NCI-H1436 treated with DMSO at 0.1 percent for 48 hours (cell line): ENCODE results near the gene MOCS1.
"Not testable (repeated sequence)": the region's sequence is repeated elsewhere in the genome, so short reads cannot be mapped to it uniquely, and the experiment has no call there.

Experiments
- DNase-seq: peaks from one replicate; lab custom pipeline; 2025; lab: John Stamatoyannopoulos, UW

Gene MOCS1

DNA sequence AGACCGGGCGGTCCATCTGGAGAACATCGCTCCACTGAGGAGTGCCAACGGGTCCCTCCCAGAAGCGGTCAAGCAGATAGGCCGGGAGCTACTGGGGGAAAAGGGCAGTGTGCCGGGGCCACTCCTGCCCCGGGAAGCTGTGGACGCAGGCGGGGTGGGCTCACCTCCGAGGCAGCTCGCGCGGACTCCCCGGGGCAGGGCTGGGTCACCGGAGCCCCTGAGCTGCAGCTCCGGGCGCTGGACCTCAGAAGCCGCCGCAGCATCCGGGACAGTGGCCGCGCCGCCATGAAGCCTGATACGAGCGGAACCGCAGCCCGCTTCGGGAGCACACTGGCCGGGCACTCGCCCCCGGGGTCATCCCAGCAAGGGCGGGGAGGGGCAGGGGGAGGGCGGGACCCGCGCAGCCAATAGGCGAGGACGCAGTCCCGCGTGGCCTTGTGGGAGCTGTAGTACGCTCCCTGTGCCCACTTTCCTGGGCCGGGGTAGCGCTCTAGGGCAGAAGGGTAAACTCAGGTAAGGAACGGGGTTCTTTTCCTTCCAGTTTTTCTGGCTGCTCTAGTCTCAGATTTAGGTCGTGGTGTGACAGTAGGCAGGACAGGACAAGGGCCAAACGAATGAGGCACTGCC lies at the start of gene MOCS1:
MOCS1 (minus strand) TSS at position 332 of the 627 bp plus-strand sequence; CDS start at position 287, 45 bp downstream.
- DNase-seq = no peak

DNA sequence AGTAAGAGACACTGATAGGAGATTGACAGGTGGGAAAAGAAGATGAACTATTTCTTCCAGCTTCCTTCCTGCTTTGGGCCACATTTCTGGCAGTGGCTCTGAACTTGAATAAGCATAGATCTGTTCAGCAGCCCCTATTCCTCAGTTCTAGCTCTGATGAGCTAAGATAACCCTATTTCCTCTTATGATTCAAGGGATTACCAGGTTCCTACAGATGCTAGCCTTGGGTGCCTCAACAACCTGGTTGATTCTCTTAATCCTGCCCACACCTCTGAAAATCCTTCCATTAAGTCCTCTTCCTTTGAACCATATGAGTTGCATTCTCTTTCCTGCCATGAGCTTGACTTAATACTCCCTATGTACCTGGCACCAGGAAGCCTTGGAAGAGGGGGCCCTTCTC lies 49.8 kb upstream of the MOCS1 start:
- DNase-seq = no peak

DNA sequence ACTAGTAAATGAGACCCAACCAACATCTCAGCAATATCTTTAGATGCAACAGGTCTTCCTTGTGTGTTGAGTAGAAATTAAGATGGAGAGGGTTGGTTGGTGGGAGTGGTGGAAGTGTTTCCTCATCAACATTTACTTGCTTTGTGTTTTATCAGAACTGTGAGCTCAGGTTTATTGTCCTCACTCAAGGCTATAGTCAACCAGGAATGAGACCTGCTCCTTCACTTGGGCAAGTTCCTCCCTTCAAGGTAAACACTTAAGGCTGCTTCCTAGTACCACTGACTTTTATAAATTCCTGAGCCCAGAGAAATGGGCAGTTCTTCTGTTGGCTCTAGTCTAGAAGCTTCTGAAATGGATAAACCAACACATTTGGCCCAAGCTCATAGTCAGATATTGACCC lies 48.9 kb upstream of the MOCS1 start:
- DNase-seq = no peak

DNA sequence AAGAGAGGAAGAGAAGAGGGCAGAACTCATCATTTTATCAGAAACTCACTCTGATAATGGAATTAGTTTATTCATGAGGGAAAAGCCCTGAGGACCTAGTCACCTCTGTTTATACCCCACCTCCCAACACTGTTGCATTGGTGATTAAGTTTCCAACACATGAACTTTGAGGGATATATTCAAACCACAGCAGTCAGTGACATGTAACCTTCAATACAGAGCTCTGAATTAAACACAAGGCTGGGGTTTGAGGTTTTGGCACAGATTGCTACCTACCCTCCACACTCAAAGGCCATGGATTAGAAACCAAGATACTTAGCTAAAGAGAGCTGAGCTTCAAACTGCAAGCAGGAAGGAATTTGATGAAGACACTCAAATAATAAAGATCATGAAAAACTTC lies 48.5 kb upstream of the MOCS1 start:
- no peak for DNase-seq

DNA sequence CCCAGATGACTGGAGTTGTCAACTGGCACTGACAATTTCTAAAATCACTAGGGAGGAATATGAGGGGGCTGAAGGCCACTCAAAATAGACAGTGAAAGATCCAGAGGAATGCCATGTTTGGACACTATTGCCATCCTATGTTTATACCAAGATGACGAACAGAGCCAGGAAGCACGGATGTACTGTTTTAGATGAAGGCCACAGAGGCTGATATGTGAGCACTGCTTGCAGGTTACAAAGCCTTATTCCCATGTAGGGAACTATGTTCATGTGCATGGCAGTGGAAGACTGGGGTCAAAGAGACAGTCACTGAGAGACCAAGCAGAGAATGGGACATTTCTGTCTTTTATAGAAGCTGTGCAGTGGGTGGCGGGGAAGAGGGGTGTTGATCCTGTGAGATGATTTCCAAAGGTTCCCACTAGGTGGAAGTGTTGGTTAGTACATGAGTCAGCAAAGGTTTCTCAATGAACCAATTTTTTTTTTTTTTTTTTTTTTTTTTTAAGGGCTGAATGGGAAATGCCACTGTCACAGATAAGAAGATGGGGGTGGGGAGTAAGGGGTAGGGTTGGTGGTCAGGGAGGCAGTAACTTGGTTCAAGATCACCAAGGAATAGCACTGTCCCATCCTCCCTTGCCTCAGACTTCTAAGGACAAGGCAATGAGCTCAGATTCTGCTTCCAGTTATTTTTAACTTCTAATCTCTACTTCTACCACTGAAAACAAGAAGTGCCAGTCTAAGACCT lies 46.7 kb upstream of the MOCS1 start:
- DNase-seq = no peak

DNA sequence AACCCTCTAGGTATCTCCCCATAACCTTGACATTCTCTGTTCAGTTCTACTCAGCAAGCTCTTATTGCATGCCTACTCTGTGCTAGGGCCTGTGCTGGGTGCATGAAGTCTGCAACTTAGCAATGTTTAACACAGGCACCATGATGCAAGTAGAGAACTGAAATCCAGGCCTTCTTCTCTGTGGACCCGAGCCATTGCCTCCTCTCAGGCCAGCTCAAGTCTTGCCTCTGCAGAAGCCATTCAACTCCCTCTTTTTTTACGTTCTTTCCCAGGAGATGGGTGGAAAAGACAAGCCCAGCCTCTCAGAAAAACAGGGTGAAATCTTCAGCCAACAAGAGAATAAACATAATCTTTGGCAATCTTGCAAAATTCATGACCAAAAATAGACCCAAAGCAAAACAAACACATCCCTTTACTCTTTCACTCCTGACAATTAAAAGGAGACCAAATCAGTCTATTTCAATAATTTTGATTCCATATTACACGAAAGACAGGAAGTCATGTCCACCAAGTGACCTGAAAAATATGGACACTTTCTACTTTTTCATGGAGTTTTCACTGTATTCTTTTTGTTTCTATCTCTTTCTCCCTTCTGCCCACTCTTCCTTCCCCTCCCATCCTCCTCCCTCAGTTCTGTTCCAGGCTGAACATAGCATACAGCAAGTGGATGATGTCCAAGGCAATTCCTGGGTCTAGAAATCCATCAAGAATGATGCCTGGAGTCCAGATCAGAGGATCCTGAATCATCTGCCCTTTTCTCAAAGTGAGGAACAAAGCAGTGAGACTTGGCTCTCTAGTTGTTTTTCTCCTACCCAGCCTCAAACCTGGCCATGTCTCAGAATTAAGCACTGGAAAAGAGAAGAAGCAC lies 45.4 kb upstream of the MOCS1 start:
- no peak for DNase-seq

DNA sequence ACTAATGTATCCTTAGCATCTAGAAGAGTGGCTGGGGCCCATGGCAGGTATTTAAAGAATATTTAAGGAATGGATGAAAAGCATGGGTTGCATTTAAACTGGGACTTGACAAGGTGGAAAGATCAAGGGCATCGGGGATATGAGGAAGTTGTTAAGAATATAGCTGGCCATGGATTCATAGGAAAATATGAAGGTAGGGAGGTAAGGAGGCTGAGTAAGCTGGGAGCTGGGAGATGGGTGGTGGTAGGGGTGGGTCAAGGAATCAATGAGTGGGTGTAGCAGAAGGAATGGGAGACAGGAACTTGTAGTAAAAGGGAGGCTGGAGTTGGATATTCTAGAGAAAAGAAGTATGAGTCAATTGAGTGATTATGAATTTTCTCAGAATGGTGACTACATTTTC lies 44.0 kb upstream of the MOCS1 start:
- DNase-seq = no peak

DNA sequence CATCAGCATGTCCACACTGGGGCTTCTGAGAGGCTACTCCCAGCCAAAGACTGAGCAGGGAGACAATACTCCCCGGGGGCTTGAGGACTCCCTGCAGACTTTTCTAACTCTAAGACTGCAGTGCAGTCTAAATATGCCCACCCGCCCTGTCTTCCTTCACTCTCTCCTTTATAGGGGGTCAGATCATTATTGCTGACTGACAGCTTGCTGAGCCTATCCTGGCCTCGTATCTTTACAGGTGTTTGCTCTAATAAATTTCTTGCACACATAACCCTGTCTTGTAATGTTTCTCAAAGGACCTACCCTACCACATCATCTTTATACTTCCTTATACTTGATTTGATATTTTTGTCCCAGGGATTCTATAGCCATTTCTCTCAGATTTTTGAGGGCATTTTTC lies 39.4 kb upstream of the MOCS1 start:
- no peak for DNase-seq

DNA sequence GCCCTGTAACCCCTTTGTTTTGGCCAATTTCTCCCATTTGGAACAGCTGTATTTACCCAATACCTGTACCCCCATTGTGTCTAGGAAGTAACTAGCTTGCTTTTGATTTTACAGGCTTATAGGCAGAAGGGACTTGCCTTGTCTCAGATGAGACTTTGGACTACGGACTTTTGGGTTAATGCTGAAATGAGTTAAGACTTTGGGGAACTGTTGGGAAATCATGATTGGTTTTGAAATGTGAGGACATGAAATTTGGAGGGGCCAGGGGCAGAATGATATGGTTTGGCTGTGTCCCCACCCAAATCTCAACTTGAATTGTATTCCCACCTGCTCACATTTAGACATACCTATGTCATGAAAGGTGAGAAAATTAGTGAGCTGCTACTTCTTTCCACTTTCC lies 38.5 kb upstream of the MOCS1 start:
- not testable (repeated sequence) for DNase-seq

DNA sequence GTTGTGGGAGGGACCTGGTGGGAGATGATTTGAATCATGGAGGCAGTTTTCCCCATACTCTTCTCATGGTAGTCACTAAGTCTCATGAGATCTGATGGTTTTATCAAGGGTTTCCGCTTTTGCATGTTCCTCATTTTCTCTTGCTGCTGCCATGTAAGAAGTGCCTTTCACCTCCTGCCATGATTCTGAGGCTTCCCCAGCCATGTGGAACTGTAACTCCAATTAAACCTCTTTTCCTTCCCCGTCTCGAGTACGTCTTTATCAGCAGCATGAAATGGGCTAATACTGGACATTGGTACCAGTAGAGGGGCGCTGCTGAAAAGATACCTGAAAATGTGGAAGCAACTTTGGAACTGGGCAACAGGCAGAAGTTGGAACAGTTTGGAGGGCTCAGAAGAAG lies 36.9 kb upstream of the MOCS1 start:
- DNase-seq = not testable (repeated sequence)

DNA sequence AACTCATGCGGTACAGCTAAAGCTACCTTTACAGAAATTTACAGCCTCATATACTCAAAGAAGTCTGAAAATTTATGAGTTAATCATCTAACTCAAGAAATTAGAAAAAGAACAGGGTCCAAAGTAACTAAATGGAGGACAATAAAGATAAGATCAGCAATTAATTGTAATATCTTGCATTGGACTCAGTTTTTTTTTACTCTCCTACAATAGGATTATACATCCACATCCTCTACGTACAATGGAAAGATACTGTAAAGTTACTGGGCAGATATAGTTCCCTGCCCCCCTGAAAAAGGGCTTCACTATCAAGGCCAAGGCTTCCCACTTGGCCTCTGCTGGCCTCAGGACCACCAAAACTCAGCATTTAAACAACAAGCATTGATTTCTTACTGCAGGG lies 31.5 kb upstream of the MOCS1 start:
- no peak for DNase-seq

DNA sequence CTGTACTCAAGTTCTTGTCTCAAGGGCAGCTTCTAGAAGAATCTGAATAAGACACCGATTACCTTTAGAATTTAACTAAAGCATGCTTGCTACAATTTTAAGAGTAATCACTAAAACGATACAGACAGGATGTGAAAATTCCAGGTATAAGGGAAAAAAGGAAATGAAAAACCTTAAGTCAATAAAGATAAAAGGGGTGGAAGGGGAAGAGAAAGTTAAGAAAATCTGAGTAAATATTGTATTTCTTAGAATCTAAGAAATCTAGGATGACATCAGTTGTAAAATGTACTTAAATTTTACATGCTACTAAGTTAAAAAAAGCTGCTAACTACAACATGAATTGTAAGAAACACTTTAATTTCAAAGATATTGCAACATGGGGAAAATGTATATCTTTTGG lies 30.3 kb upstream of the MOCS1 start:
- DNase-seq = no peak

DNA sequence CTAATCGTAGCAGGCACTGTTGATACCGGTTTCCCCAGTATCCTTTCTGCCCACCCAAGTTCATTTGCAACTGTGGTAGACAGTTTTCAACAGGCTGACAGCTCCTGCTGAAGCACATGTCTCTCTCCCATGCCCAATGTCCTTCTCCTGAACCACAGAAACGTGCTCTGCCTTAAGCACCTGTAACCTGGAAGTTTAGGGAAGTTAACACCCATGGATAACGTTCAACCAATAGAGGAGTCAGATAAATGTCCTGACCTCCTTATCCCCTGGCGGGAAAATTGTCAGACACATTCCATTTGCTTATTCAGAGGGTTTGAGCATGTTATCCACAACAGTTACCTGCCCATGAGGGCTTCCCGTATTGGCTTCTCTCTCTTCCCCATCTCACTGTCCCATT lies 29.8 kb upstream of the MOCS1 start:
- DNase-seq = no peak

DNA sequence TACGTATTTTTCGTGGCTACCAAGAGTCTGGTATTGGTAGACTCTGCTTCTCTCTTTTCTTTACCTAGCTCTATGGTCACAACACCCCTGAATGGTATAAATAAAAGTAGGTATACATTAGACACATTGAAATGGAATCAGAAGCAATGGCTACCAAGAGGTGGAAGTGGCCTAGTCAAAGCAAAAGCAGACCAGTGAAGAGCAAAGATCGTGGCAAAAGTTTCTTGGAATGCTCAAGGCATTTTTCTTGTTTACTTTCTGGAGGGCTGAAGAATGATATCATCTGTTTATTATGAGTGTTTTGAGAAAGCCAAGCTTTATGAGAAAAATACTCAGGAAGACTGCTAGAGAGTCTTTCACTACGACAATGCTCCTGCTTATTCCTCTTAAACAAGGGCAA lies 28.6 kb upstream of the MOCS1 start:
- no peak for DNase-seq

DNA sequence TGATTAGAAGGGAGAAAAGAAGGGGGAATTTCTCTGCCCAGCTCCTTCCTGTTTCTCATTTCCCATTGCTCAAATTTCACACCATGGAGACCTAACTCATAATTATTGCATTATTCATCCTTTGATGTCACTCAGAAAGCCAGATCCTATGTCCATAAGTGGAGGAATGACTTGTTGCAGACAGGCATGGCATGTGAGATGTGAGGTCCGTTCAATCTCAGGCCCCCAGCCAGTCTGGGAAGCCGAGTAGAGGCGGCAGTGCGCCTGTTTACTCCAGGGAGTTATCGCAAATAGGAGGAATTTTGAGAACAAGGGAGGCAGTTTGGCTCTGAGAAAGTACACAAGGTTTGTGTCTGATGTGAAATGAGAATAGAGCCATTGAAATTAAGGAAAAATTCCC lies 26.9 kb upstream of the MOCS1 start:
- no peak for DNase-seq

DNA sequence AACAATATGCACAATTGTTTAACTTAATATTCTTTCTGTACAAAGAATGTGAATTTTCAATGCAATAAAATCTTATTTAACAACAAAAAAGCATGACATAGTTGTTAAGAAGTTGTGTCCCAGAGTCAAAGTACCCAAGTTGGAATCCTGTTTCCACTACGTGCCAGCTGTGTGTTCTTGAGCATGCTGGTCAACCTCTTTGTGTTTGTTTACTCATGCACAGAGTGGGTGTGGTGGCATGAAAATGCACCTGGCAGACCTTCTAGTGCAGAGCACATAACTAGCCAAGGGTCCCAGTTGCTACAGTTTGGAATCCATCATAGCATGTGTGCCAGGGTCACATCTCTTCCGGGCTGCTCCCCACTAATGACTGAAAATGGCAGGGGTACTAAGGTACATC lies 24.7 kb upstream of the MOCS1 start:
- no peak for DNase-seq

DNA sequence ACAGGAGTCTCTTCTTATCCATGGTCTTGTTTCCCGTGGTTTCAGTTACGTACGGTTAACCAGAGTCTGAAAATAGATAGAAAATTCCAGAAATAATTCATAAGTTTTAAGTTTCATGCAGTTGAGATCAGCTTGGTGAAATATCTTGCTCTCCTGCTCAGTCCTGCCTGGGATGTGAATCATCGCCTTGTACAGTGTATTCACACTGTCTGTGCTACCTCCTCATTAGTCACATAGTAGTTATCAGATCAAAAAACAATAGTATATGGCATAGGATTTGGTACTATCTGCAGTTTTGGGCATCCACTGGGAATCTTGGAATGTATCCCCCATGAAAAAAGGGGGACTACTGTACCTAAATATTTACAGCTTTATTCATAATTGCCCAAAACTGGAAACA lies 22.7 kb upstream of the MOCS1 start:
- DNase-seq = no peak

DNA sequence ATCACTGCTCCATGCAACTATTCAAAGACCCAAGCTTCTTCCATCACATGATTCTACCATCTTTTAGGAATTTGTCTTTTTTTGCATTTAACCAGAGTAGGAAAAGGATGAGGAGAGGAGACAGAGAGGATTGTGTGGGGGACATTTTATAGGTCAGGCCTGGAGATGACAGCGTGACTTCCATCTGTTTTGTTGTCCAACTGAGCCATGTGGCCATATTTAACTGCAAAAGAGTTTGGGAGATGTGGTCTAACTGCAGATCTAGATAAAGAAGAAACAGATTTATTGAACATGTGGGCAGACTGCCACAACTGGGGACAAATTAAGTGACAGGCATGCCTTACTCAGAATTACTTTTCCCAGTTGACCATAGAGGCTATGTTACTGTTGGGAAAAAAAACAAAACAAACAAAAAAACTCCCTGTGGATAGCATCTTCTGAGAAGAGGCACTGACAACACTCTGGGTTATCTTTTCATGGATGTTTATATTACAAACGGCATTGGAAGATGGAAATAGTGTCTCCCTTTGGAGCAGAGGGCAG lies 18.9 kb upstream of the MOCS1 start:
- no peak for DNase-seq

DNA sequence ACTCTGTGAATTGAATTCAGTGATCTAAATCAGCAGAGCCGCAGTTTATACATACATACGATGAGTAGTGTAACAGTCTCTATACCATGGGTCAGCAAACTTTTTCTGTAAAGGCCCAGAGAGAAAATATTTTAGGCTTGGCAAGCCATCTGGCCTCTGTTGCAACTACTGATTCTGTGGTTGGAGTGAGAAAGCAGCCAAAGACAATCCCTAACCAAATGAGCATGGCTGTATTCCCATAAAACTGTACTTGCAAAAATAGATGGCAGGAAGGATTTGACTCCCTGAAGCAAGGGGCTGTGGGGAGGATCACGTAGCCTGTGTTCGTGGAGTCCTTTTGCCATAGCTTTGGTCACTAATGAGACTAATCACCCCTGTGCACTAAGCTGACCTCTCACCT lies 17.9 kb upstream of the MOCS1 start:
- no peak for DNase-seq

DNA sequence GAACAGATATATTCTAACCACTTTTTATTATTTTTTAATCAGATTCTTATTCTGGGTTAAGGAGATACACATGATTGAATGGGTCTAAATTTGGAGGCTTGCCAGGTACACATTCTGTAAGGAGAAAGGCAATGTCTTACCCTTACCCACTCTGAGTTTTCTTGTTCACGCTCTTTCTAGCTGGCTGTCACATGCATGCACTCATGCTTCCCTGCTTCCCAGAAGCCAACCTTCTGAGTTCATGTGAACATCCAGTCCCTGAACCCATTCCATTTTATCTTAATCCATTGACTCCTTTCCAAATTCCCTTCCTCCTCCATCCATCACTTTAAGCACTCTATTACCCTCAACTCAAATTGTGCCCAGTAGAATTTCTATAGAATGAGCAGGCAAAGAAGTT lies 17.5 kb upstream of the MOCS1 start:
- no peak for DNase-seq

DNA sequence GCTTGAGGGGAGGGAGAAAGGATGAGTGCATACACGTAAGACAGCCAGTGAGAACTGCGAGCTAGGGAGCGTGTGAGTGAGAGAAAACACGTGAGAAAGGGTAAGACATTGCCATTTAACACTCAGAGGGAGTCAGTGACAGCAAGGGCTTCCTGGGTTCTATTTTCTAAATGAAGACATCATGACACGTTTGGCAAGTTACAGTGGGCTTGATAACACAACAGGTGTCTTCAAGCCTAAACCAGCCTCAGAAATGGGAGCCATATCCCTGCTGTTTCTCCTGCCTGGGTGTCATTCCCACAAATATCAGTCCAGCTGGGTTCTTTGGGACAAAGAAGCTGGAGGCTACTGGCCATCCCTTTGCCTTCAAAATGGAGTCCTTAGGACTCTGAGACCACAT lies 16.9 kb upstream of the MOCS1 start:
- DNase-seq = no peak

DNA sequence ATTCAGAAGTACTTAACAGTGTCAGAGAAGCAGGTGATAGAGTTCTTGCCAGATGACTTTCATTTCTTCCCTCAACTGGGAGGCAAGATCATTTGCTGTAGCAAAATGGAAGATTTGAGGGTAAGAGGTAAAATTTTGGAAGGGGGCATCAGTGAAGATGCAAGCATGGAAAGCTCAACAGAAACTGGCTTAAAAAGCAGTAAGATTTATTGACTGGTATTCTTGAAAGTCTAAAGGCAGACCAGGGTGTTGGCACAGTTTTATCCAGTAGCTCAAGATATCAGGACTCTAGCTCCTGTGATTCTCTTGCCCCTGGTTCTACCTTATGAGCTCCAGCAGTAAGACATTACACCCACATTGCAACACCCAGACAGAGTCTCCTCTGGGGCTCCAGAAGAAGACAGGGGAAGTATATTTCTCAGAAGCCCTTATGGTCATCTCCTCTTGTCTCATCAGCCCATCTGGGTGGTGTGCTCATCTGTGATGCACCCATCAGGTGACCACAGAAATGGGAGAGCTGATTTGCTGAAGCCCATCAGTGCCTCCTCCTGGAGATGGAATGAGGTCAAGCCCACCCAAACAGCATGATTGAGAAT lies 16.0 kb upstream of the MOCS1 start:
- no peak for DNase-seq
